Naive thymus-derived CD4-positive, alpha-beta T cell (primary cell): ENCODE measurements around the gene RFC4. TPM values are rescaled to one million over a fixed set of nuclear protein-coding genes. Genes with fewer than 3 reads are reported as not detected.

Experiments
- ATAC-seq: fragments of 150-1000 bp; cut with Tn5 transposase; 2 replicates; pipeline ENCODE4 v1.10.0; 2021; ENCODE audit warnings: mild to moderate bottlenecking, moderate library complexity
- CTCF ChIA-PET: fragments of 350-600 bp; sonication (Branson Sonifier 250); formaldehyde crosslinking; loops from one replicate; lab custom pipeline; 2021; ENCODE audit warnings: antibody characterized with exemption; lab: Charles Lee
- POLR2A ChIA-PET: fragments of 350-600 bp; sonication (Branson Sonifier 250); formaldehyde crosslinking; loops from one replicate; lab custom pipeline; 2021; ENCODE audit warnings: antibody characterized with exemption, inconsistent platforms; lab: Charles Lee
- DNase-seq, 9 donors: peaks; one replicate each; pipeline versions ENCODE4 v3.0.0 to v3.0.0-alpha.2; 2020 to 2022; ENCODE audit warnings: mixed read lengths in 1 of 9
- H3K27ac ChIP-seq: one replicate; pipeline ENCODE4 v1.7.0; 2013; ENCODE audit warnings: mild to moderate bottlenecking, low read depth, low read length, moderate library complexity
- H3K27me3 ChIP-seq, 2 donors: one replicate each; pipeline ENCODE4 v1.7.0; 2013; ENCODE audit warnings: low read length in 2 of 2, mild to moderate bottlenecking in 2 of 2, moderate library complexity in 2 of 2; ENCODE audit not compliant: control insufficient read depth in 2 of 2, insufficient read depth in 2 of 2
- H3K36me3 ChIP-seq, 3 experiments: 1 replicate in 2 of 3; 2 replicates in 1 of 3; pipeline ENCODE4 v1.7.0; 2013; ENCODE audit warnings: low read length in 3 of 3, mild to moderate bottlenecking in 3 of 3, moderate library complexity in 1 of 3; ENCODE audit not compliant: insufficient read depth in 3 of 3, control insufficient read depth in 2 of 3
- H3K4me1 ChIP-seq, 2 donors: one replicate each; pipeline ENCODE4 v1.7.0; 2013; ENCODE audit warnings: low read length in 2 of 2, mild to moderate bottlenecking in 2 of 2, moderate library complexity in 1 of 2; ENCODE audit not compliant: control insufficient read depth in 2 of 2, insufficient read depth in 2 of 2
- H3K4me3 ChIP-seq: 2 replicates; pipeline ENCODE4 v1.7.0; 2013; ENCODE audit warnings: mild to moderate bottlenecking, low read length
- H3K9me3 ChIP-seq, 3 experiments: 1 replicate in 2 of 3; 2 replicates in 1 of 3; pipeline ENCODE4 v1.7.0; 2013; ENCODE audit warnings: low read length in 3 of 3; ENCODE audit not compliant: control insufficient read depth in 2 of 3
- H3K27ac Mint-ChIP-seq, 9 donors: one replicate each; pipeline ENCODE4 v1.8.0; 2020 to 2022; ENCODE audit warnings: mixed read lengths in 9 of 9, mild to moderate bottlenecking in 8 of 9, moderate library complexity in 5 of 9, inconsistent platforms in 2 of 9
- H3K27me3 Mint-ChIP-seq, 5 donors: one replicate each; pipeline ENCODE4 v1.8.0; 2021 to 2022; ENCODE audit warnings: mixed read lengths in 5 of 5, mild to moderate bottlenecking in 1 of 5
- H3K36me3 Mint-ChIP-seq, 5 donors: one replicate each; pipeline ENCODE4 v1.8.0; 2020 to 2022; ENCODE audit warnings: mixed read lengths in 5 of 5, mild to moderate bottlenecking in 3 of 5, inconsistent platforms in 1 of 5
- H3K4me1 Mint-ChIP-seq, 7 donors: one replicate each; pipeline ENCODE4 v1.8.0; 2020 to 2022; ENCODE audit warnings: mixed read lengths in 7 of 7, mild to moderate bottlenecking in 3 of 7, inconsistent platforms in 1 of 7
- H3K4me3 Mint-ChIP-seq, 10 donors: one replicate each; pipeline ENCODE4 v1.8.0; 2020 to 2022; ENCODE audit warnings: mild to moderate bottlenecking in 10 of 10, mixed read lengths in 10 of 10, moderate library complexity in 6 of 10, inconsistent platforms in 2 of 10
- H3K9me3 Mint-ChIP-seq, 11 donors: one replicate each; pipeline ENCODE4 v1.8.0; 2020 to 2022; ENCODE audit warnings: mixed read lengths in 11 of 11, mild to moderate bottlenecking in 4 of 11, inconsistent platforms in 1 of 11, moderate library complexity in 1 of 11
- intact Hi-C, 2 donors: fragments of 100-400 bp; cut with micrococcal nuclease; formaldehyde crosslinking; loops; one replicate each; pipeline ENCODE4 v1.15.1; 2023
- polyA plus RNA-seq, 2 donors: library from polyadenylated mRNA; unstranded; fragments of 300-500 nt; fragmentation: Illumina TruSeq; gene quantifications; one replicate each; pipeline ENCODE4 v1.2.3, GENCODE V29; 2021
- total RNA-seq, 6 experiments: library from RNA in 5 of 6; stranded (reverse) in 5 of 6; gene quantifications; 1 replicate in 5 of 6; 2 replicates in 1 of 6; pipeline ENCODE4 v1.2.3 and lab custom pipeline; 2021 to 2026

RFC4 gene
- total and polyA plus RNA-seq, 7 experiments from 2014 or later, result 8.7 to 71.6 (median 22.5) TPM

- peak overlapping the region in 7 of 9 donors; percentile 17 to 87 (median 57) for H3K27ac Mint-ChIP-seq
- H3K4me1 Mint-ChIP-seq, result peaks cover 29 to 65% (median 58%) of the 10 kb centered on the region in 7 donors
- ChIA-PET CTCF (no interaction called here), POLR2A (interaction anchor here (0.6 to 1.6 kb wide), 4 partner anchors 11 to 855 kb away, joined by 3 to 9 read pairs (median 4); partner anchors contain the start of gene RFC4)
- no peaks in the 10 kb centered on the region for H3K9me3 ChIP-seq
- peaks cover 19 to 68% (median 64%) of the 10 kb centered on the region in 5 donors for H3K36me3 Mint-ChIP-seq
- ATAC-seq (no peak), DNase-seq (no peak)
- peak overlapping the region; percentile 15 for H3K4me3 ChIP-seq
- H3K27me3 Mint-ChIP-seq, result peaks cover 0 to 3% (median 0%) of the 10 kb centered on the region in 5 donors
- H3K27ac ChIP-seq, result no peak overlapping the region
- peaks cover 37 to 50% of the 10 kb centered on the region in 2 donors for H3K4me1 ChIP-seq
- H3K9me3 Mint-ChIP-seq, result peaks cover 0 to 18% (median 0%) of the 10 kb centered on the region in 11 donors
- intact Hi-C loops, result loop anchor here (10.0 kb wide), 2 partner anchors 1203 to 1973 kb away; partner anchors contain the start of genes SENP2 (in 1 of the 2) and VPS8 (in 1 of the 2)
- H3K36me3 ChIP-seq, result peaks cover 50 to 72% (median 59%) of the 10 kb centered on the region in 3 experiments
- H3K27me3 ChIP-seq, result no peaks in the 10 kb centered on the region
- peak overlapping the region in 9 of 10 donors; percentile 8 to 99 (median 68) for H3K4me3 Mint-ChIP-seq
These were observed 18.4 kb downstream of the RFC4 start for GRCh38 chr3:186787642-186788481.

- no peak overlapping the region for H3K4me3 ChIP-seq
- CTCF ChIA-PET, result no interaction called here
- peaks cover 0 to 23% (median 0%) of the 10 kb centered on the region in 11 donors for H3K9me3 Mint-ChIP-seq
These were observed 19.4 kb downstream of the RFC4 start for GRCh38 chr3:186786922-186787321.

GRCh38 chr3:186785495-186786018, 20.7 kb downstream of the RFC4 start:
- Mint-ChIP-seq H3K27me3 (peaks cover 0 to 3% (median 0%) of the 10 kb centered on the region in 5 donors), H3K36me3 (peaks cover 19 to 59% (median 56%) of the 10 kb centered on the region in 5 donors), H3K9me3 (peaks cover 0 to 23% (median 0%) of the 10 kb centered on the region in 11 donors), H3K27ac (peak overlapping the region; percentile 73 to 100 (median 98)), H3K4me3 (peak overlapping the region; percentile 95 to 100 (median 99)), H3K4me1 (peaks cover 29 to 74% (median 63%) of the 10 kb centered on the region in 7 donors)
- H3K27me3 ChIP-seq, result no peaks in the 10 kb centered on the region
- H3K9me3 ChIP-seq, result no peaks in the 10 kb centered on the region
- ChIA-PET POLR2A (interaction anchor here (0.6 to 5.8 kb wide), 8 partner anchors 12 to 859 kb away, joined by 3 to 168 read pairs (median 38); partner anchors contain the start of genes DNAJB11, RFC4 and TBCCD1), CTCF (interaction anchor here (1.5 to 1.6 kb wide), 2 partner anchors 25 to 171 kb away, joined by 5 read pairs; no protein-coding TSS in a partner anchor)
- DNase-seq, result no peak
- H3K27ac ChIP-seq, result peak overlapping the region; percentile 97
- no peak for ATAC-seq
- peak overlapping the region; percentile 88 for H3K4me3 ChIP-seq
- H3K4me1 ChIP-seq, result peaks cover 37 to 50% of the 10 kb centered on the region in 2 donors
- intact Hi-C loops, result loop anchor here (2.0 to 10.0 kb wide), 4 partner anchors 13 to 1971 kb away; partner anchors contain the start of genes SENP2 (in 1 of the 2) and VPS8 (in 1 of the 2)
- H3K36me3 ChIP-seq, result peaks cover 50 to 69% (median 59%) of the 10 kb centered on the region in 3 experiments

More at GRCh38 chr3:186786922-186787321, 19.4 kb downstream of the RFC4 start:
- H3K4me3 Mint-ChIP-seq, result peak overlapping the region; percentile 19 to 99 (median 70)
- Histone ChIP-seq H3K9me3 (no peaks in the 10 kb centered on the region), H3K4me1 (peaks cover 37 to 50% of the 10 kb centered on the region in 2 donors), H3K36me3 (peaks cover 50 to 71% (median 59%) of the 10 kb centered on the region in 3 experiments), H3K27me3 (no peaks in the 10 kb centered on the region), H3K27ac (peak overlapping the region; percentile 97)
- POLR2A ChIA-PET, result interaction anchor here (0.6 to 1.3 kb wide), 2 partner anchors 12 to 135 kb away, joined by 3 to 4 read pairs; no protein-coding TSS in a partner anchor
- intact Hi-C loops, result loop anchor here (10.0 kb wide), 2 partner anchors 1202 to 1972 kb away; partner anchors contain the start of genes SENP2 (in 1 of the 2) and VPS8 (in 1 of the 2)
- peaks cover 19 to 64% (median 62%) of the 10 kb centered on the region in 5 donors for H3K36me3 Mint-ChIP-seq
- H3K4me1 Mint-ChIP-seq, result peaks cover 29 to 74% (median 65%) of the 10 kb centered on the region in 7 donors
- DNase-seq, result no peak
- no peak for ATAC-seq
- peaks cover 0 to 3% (median 0%) of the 10 kb centered on the region in 5 donors for H3K27me3 Mint-ChIP-seq
- peak overlapping the region in 6 of 9 donors; percentile 49 to 99 (median 76) for H3K27ac Mint-ChIP-seq

- peak overlapping the region; percentile 88 for H3K4me3 ChIP-seq
- peak overlapping the region; percentile 95 to 100 (median 99) for H3K4me3 Mint-ChIP-seq
- H3K9me3 ChIP-seq, result no peaks in the 10 kb centered on the region
- ChIA-PET CTCF (interaction anchor here (0.6 to 1.6 kb wide), 3 partner anchors 25 to 853 kb away, joined by 4 to 5 read pairs (median 5); no protein-coding TSS in a partner anchor), POLR2A (interaction anchor here (0.5 to 5.8 kb wide), 19 partner anchors 8 to 858 kb away, joined by 3 to 168 read pairs (median 17); partner anchors contain the start of genes DNAJB11, RFC4, RPL39L and TBCCD1)
- intact Hi-C loops, result loop anchor here (1.0 to 10.0 kb wide), 8 partner anchors 14 to 1970 kb away; partner anchors contain the start of genes ETV5 (in 1 of the 2), SENP2 (in 1 of the 2), TRA2B (in 1 of the 2) and VPS8 (in 1 of the 2)
- DNase-seq, result no peak
- peak overlapping the region; percentile 96 to 100 (median 99) for H3K27ac Mint-ChIP-seq
- H3K36me3 Mint-ChIP-seq, result peaks cover 19 to 59% (median 56%) of the 10 kb centered on the region in 5 donors
- H3K27me3 Mint-ChIP-seq, result peaks cover 0 to 3% (median 0%) of the 10 kb centered on the region in 5 donors
- no peaks in the 10 kb centered on the region for H3K27me3 ChIP-seq
- H3K4me1 Mint-ChIP-seq, result peaks cover 29 to 71% (median 63%) of the 10 kb centered on the region in 7 donors
- H3K36me3 ChIP-seq, result peaks cover 50 to 64% (median 54%) of the 10 kb centered on the region in 3 experiments
- peak overlapping the region; percentile 97 for H3K27ac ChIP-seq
- H3K9me3 Mint-ChIP-seq, result peaks cover 0 to 23% (median 0%) of the 10 kb centered on the region in 11 donors
- ATAC-seq, result no peak
- H3K4me1 ChIP-seq, result peaks cover 37 to 50% of the 10 kb centered on the region in 2 donors
These were observed 21.3 kb downstream of the RFC4 start for GRCh38 chr3:186784820-186785494.

- peak overlapping the region; percentile 88 for H3K4me3 ChIP-seq
- H3K27ac ChIP-seq, result peak overlapping the region; percentile 97
- DNase-seq, result peak; percentile 79 to 90 (median 85)
- Mint-ChIP-seq H3K36me3 (peaks cover 16 to 54% (median 51%) of the 10 kb centered on the region in 5 donors), H3K9me3 (peaks cover 0 to 23% (median 0%) of the 10 kb centered on the region in 11 donors), H3K4me3 (peak overlapping the region; percentile 95 to 100 (median 99)), H3K4me1 (peaks cover 25 to 66% (median 58%) of the 10 kb centered on the region in 7 donors), H3K27me3 (peaks cover 0 to 3% (median 0%) of the 10 kb centered on the region in 5 donors), H3K27ac (peak overlapping the region; percentile 96 to 100 (median 99))
- CTCF ChIA-PET, result interaction anchor here (0.6 to 1.6 kb wide), 4 partner anchors 11 to 852 kb away, joined by 4 to 7 read pairs (median 6); no protein-coding TSS in a partner anchor
- peak; percentile 77 for ATAC-seq
- POLR2A ChIA-PET, result interaction anchor here (0.5 to 5.8 kb wide), 41 partner anchors 9 to 954 kb away, joined by 3 to 168 read pairs (median 5); partner anchors contain the start of genes DNAJB11, RFC4, RPL39L and ST6GAL1
- no peaks in the 10 kb centered on the region for H3K9me3 ChIP-seq
- H3K4me1 ChIP-seq, result peaks cover 37 to 47% of the 10 kb centered on the region in 2 donors
- intact Hi-C loops, result loop anchor here (1.0 to 10.0 kb wide), 18 partner anchors 12 to 1969 kb away; partner anchors contain the start of genes DNAJB11 (in 2 of the 2), RFC4 (in 2 of the 2), ETV5 (in 1 of the 2) and RPL39L (in 1 of the 2)
- H3K36me3 ChIP-seq, result peaks cover 47 to 56% (median 47%) of the 10 kb centered on the region in 3 experiments
- H3K27me3 ChIP-seq, result no peaks in the 10 kb centered on the region
These were observed 22.4 kb downstream of the RFC4 start for GRCh38 chr3:186783731-186784515.
